ENCODE data around the gene SYT2.
"Not testable (repeated sequence)": the region's sequence is repeated elsewhere in the genome, so short reads cannot be mapped to it uniquely, and the experiment has no call there.

SYT2 gene

DNA sequence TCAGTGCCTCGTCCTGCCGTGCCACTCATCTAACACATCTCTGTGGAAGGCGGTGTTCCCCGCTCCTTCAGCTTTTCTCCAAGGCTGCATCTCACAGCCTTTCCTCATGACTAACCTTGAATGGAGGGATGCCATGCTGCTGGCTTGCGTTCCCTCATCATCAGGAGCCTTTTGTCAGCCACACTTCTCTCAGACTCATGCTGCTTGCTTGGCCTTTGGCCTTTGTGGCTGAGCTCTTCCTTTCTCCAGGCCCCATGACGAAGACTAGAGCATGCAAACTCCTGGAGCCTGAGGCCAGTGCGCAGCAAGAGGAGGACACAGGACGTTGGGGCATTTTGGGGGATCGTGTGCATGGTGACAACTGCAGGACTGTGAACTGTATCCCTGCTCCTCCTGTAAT is 70.8 kb downstream of the SYT2 start:
- no peak for DNase-seq

DNA sequence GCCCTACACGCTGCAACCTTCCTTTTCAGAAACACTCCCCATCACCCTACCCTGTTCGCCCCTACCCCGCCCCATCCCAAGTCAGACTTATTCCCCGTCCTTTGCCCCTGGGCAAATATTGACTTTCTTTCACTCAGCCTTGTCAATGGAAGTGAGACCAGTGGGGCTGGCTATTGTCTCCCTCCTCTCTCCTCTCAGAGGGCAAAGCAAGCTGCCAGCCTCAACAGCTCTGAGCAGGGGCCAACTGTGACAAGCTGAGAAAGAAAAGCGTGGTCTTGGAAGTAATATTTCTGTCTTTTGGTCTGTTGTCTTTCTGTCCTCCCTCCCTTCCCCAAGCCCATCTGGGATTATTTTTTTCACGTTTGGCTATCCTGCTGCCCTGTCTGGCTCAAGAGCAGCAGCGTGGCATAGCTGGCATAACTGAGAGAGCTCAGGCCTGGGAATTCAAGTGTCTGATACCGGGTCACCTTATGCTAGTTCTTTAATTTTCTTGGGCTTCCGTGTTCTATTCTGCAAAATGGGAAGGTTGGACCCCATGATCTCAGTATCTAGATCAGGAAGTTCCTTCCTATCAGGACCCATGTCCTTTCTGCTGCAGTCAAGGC is 71.5 kb downstream of the SYT2 start:
- DNase-seq, result not testable (repeated sequence)

DNA sequence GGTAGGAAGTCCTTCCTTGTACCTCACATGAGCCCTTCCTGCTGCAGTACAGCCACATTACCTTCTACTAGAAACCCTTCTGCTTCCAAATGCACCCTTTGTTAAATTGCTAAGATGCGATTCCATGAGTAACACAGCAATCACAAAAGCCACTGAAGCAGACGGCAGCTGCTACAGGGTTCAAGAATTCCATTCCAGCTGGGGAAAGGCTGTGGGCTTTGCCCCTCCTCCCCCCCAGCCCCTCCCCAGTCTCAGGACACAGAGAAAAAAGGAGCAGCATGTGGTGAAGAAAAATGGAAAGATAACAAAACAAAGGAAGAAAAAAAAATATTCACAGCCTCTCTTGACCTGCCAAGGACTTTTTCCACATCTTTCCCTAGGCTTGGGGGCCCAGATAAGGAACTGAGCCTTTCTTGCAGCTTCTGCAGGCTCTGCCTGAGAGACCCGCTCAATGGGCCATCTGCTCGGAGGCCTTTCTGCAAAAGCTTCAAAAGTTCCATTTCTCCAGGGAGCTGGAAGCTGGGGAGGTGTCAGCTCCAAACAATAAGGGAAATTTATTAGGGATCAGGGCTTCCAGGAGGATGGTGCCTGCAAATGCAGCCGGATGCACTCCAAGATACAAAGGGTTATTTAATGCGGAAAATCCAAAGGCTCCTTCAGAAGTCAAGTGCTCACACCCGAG is 72.1 kb downstream of the SYT2 start:
- DNase-seq, result no peak

DNA sequence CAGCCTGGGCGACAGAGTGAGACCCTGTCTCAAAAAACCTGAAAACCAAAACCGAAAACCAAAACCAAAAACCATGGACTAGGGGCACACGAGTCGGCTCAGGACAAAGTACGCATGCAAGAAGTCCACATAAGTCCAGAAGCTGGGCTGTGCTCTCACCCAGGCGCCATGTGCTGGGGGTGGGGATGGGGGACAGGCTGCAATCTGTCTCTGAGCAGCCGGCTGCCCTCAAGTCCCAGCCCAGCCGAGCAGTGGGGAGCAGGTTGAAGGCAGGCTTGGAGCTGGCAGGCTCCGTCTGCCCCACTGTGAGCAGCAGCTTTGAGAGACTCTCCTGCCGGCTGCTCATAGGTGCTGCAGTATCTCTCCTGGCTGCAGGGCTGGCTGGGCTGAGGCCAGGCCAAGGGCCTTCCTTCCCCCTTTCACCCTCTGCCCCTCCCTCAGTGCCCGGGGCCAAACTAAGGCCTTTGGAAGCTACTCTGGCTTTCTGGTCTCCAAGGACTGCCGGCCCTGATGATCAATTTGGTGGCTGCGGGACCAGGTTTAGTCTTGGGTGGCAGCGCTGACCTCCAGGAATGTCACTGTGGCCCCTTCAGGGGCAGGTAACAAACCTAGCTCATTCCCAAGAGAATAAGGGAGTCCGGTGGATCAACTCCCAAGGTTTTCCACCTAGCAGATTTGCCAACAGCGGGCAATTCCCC is 72.8 kb downstream of the SYT2 start:
- not testable (repeated sequence) for DNase-seq

DNA sequence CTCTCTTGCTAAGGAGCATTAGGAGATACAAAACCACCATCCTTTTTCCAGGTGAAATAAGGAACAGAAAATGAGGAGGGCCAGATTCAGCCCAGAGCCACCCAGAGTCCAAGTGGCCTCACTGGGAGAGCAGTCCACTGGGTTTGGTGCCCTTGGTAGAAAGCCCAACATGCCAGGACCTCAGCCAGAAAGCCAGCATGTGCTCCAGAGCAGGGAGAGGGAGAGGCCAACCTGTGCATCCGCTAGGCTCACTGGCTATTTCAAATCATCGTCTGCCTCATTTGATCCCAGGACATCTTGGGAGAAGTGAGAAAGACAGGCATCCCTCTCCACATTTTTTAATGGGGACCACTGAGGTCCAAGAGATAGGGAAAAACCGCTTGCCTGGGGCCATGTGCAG is 74.1 kb downstream of the SYT2 start:
- not testable (repeated sequence) for DNase-seq

DNA sequence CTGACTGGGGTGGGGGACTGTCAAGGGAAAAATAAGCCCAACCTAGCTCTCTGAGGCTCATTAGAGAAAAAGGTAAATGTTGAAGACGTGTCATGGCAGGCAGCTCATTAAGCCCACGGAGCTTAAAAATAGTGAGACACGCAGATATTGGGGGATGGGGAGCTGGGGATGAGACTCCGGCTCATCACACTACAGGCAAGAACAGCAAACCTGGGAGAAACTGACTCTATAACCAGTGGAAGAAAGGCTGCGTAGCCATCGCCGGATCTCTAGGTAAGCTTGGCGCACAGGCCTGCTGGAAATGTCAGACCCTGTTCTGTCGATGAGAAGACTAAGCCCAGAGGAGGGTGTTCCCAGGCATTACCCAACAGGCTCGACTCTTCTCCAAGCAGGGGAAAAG is 78.0 kb downstream of the SYT2 start:
- DNase-seq, result no peak

DNA sequence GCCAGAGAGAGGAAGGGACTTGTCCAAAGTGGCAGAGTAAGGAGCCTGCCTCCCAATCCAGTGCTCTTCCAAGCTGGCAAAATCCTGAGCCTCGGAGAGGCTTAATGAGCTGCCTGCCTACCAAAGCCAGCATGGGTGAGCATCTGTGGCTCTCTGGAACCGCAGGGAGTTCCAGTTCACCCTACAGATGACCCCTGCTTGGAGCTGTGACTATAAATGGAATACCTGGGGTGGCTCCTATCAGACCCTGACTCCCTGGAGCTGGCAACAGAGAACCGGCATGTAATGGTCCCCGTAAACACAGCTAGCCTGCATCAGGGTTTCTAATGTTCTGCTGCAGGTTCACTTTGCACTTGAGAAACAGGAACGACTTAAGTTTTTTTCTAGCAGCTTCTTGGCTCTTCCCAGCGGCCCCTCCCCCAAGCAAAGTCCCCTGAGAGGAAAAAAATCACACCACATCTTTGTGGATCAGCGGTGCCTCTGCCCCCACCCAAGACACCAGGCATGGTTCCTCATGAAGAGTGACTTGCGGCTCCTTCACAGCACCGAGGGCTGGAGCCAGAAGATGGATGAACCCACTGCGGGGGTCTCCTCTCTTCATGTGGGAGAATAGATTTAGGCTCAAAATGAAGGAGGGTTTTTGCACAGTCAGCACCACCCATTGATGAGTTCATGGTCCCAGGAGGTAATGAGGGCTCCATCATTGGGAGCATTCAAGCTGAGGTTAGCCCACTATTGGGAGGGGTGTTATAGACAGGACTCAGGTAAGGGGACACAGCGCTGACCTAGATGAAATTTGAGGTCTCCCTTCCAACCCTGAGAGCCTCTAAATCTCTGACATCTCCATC is 79.0 kb downstream of the SYT2 start:
- DNase-seq, result no peak

DNA sequence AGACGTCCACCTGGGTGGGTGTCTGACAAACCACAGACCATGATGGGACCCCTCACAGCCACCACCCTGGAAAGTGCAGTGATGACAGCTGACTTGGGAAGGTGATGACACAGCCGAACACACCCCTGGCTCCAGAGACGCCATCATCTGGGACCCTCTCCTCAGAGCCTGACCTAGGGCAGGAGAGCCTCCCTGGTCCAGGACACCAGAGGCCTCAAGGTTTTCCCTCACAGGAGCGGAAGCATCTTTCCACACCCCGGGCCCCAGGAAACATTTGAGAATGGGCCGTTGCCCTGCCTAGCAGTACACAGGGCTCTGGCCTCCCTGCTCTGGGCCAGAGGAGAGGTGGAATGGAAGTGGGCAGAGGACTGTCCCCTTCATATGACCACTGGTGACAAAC is 79.7 kb downstream of the SYT2 start:
- no peak for DNase-seq

DNA sequence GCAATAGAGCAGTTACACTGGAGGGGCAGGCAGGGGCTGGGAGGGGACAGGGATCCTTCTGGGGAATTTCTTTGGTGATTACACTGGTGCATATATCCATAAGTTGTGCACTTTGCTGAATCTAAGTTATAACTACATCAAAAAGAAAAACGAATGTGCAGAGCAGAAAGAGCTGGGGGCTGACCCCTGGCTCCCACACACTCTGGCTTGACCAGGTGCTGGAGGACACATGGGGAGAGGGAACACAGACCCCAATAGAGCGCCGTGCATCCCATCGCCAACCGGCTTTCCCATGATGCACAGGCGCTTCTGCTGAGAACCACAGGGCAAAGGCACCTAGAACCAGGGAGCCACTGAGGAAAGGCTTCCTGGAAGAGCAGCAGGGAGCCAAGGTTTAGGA is 80.2 kb downstream of the SYT2 start:
- DNase-seq, result not testable (repeated sequence)

DNA sequence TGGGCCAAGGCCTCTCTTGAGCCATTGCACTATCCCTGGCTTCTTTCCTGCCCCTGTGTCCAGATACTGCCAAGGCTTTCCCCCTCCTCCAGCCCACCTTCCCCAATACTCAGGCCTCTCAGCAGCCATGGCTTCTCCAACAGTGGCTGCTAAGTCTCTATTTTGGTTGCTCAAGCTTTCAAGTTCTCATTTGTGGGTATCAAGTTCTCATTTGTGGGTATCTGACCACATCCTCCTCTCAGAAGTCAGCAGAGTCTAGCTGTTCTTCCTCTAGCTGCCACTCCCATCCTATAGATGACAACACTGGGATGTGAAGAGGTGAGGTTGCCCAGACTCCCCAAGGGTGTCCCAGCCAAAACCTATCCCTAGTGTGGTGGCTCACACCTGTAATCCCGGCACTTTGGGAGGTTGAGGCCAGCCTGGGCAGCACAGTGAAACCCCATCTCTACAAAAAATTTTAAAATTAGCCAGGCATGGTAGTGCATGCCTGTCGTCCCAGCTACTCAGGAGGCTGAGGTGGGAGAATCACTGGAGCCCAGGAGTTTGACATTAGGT is 80.9 kb downstream of the SYT2 start:
- DNase-seq, result not testable (repeated sequence)

DNA sequence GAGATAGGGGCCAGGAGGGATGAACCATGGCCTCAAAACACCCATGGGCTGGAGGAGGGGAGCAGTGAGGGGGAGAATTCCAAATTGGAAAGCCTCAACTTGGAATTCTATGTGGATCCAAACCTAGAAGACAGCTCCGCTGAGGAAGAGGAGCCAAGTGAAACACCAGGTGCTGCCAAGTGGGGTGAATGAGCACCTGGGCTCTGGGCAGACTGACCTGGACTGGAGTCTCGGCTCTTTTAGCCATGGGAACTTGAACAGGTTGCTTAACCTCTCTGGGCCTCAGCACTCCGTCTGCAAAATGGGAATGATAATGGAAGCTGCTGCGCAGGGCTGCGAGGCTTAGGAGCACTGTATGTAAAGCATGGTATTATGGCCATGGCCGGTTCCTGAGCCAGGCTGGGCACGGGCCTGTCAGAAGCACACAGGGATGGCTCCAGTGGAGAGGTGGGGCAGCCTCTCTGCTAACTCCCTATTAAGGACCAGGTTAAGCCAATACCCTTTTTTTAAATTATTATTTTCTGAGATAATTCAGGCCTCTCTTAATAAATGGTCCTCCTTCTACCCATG is 81.5 kb downstream of the SYT2 start:
- no peak for DNase-seq

DNA sequence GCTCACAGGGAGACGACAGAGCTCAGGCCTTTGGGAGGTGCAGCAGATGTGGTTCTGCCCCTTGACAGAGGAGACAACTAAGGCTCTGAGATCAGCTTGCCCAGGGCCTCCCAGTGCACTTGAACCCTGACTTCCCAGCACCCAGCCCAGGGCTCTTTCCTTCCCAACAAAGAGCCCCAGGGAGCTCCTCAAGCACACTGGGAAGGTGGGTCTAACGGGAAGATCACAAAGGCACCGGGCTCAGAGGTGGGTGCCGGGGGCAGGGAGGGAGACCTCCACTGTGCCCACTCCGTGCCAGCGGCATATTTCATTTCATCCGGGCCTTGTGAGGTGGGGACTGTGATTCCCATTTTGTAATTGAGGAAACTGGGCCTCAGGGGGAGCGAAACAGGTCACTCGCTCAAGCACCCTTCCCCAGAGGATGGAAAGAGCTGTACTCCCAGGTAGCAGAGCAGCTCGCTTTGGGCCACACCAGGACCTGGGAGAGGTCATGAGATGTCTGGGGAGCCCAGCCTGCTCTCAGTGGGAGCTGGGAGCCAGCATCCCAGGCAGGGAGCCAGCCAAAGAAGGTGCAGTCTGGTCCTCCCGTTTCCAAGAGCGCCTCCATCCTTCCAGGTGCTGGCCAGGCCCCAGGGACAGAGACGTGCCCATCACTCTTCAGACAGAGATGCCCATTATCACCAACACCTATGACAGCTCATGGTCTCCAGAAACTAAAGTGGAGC is 82.3 kb downstream of the SYT2 start:
- DNase-seq, result no peak

DNA sequence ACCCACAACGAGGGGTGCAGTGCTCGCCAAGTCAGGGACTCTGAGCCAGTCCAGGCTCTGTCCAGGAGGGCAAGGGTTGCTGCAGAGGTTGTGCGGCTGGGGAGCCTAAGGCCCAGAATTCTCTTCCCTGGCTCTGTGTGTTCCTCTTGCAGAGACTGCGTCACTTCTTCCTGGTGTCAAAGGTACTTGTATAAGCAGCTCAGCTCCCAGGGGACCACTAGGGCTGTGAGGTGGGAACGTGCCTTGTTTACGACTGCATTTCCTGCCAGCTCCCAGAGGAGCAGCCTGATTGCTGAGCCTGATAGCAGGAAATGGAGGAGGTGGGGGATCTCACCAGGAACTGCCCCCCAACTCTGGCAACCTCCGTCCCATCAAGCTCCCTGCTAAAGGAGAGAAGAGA is 83.2 kb downstream of the SYT2 start:
- DNase-seq, result not testable (repeated sequence)

DNA sequence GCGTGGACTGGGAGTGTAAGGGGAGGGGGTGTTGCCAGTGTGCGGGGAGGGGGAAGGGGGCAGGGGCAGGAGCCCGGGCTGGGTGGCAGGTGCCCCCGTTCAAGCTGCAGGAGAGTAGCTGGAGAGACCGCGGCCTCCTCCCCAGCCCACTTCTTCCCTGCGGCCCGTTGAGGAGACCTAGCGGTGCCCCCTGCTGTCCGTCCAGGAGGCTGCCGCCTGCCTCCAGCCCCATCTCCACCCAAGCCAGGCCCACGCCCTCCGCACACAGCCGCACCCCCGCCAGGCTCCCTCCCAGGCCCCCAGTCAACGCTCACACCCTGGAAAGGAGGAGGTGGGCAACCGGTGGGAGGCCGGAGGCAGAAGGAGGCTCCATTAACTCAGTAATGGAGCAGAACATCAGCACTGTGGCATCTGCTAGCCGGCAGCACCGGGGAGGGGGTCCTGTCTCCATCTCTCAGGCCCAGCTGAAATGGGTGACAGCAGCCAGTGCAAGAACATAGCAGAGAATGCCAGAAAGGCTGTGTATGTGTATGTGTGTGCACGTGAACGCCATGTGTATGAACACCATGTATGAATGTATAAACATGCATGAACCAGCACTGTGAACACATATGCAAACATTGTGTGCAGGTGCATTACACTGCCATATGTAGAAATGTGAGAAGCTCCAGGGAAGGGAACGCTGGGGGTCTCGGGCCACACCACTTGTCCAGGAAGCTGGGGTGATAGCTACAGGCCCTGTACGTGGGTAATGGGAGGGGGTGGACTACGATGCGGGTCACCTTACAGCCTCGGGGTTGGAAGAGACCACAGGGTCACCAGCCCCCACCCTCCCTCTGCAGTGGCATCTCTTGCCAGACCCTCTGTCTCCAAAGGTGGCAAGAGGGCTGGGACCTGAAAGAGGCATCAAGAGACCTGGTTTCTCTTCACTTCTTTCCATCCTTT is 84.6 kb downstream of the SYT2 start:
- peak; percentile 28 to 40 for DNase-seq

DNA sequence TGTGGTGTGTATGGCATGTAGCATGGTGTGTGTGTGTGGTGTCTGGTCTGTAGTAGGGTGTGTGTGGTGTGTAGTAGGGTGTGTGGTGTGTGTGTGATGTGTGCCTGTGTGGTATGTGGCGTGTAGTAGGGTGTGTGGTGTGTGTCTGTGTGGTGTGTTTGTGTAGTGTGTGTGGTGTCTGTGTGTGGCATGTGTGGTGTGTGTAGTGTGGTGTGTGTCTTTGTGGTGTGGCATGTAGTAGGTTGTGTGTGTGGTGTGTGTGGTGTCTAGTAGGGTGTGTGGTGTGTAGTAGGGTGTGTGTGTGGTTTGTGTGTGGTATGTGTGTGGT is 85.5 kb downstream of the SYT2 start:
- DNase-seq, result no peak

DNA sequence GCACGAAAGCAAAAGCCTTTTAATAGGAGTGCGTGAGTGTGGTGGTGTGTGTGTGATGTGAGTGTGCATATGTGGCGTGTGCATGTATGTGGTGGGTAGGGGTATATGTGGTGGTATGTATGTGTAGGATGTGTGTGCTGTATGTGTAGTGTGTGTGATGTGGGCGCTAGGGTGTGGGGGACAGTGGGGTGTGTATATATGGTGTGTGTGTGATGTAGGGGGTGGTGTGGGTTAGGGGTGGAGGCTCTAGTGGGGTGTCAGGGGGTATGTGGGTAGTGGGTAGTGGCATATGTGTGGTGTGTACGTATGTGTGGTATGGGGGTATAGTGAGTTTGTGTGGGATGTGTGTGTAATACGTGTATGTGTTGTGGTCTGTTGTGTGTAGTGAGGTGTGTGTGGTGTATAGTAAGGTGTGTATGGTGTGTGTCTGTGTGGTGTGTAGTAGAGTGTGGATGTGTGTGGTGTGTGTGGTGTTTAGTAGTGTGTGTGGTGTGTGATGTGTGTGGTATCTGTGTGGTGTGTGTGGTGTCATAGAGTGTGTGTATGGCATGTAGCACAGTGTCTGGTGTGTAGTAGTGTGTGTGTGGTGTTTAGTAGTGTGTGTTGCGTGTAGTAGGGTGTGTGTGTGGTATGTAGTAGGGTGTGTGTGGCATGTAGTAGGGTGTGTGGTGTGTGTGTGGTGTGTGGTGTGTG is 86.0 kb downstream of the SYT2 start:
- no peak for DNase-seq

DNA sequence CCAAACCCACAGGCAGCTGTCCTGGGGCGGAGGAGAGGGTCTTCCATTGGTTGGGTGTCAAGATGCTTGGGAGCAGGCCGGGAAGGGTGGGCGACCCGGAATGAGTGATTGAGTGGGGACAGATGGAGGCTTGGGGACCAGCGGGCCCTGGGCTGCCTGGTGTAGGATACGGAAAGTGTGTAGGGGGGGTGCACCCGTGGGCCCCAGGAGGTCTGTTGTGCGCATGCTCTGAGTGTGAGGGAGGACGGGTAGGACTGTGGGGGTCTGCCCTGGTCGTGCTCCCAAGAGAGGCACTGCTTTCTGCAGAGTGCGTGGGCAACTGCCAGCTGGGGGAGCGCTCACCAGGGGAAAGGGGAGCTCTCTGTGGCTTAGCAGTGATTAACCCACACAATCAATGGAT is 86.8 kb downstream of the SYT2 start:
- DNase-seq, result not testable (repeated sequence)

DNA sequence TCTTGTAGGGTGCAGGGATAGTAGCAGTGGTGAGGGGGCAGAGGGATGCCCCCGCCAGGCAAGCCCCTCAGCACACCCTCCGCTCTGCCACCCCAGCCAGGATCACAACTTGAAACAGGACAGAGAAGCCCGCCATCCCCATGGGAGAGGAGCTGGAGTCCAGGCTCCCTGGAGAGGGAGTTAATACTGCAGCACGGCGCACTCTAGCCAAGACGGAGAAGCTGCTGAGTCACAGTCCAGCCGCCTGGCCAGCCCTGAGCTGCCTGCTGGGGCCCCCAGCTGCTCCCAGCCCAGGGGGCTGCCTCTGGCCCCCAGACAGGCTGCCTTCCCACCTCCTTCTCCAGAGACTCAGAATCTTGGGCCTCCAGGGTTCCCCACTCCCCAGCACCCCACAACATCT is 87.2 kb downstream of the SYT2 start:
- DNase-seq, result no peak

DNA sequence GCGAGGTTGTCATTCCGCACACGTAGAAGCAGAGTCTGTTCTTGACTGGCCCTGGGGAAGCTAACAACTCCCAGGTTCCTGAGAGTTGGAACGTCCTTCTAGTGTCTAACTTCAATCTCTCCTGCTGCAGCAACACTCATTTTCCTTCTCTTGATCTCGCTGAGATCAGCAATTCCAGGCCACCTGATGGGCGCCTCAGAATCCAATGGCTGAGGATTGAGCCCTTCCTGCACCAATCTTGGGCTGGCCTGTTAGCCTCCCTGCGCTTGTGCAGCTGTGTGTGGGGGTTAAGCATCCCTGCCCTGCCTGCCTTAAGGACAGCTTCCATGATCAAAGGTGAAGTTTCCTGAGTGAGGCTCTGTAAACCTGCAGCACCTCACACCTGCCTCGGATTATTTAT is 87.9 kb downstream of the SYT2 start:
- no peak for DNase-seq

DNA sequence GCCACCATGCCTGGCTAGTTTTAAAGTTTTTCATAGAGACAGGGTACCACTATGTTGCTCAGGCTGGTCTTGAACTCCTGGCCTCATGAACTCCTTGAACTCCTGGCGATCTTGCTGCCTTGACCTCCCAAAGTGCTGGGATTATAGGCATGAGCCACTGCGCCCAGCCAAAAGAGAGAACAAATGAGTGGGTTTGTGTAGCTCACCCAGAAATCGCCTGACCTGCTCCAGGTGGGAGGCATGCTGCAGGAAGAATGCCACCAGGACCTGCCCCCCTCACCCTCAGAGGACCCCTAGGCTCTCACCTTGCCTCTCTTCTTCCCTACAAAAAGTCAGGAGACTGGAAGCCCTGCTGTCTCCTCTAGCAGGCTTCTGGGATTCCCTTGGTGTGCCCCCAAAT is 88.8 kb downstream of the SYT2 start:
- DNase-seq, result no peak
